ELR (cell line): ENCODE results near the gene GALNT18.

Experiments used
- DNase-seq: peaks from one replicate; pipeline ENCODE4 v3.0.0-alpha.2; 2015; ENCODE audit warnings: low read depth

Gene GALNT18

DNA sequence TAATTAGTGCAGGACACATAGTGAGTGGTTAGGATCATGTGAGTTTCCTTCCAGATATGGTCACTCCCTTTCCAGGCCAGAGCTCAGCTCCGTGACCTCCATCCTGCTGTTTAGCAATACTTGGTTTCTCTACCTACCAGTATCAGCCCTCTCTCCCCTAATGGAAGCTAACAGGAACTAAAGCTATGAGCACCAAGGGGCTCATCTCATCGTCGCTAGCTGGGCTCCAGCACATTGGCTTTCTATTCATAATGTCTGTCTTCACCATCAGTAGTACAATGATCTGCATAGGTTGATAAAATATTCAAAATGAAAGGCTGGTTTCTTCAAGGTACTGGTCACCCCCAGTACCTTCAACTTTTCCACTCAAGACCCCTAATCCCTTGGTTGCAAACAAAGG lies 2.4 kb upstream of the GALNT18 start:
- DNase-seq: no peak

DNA sequence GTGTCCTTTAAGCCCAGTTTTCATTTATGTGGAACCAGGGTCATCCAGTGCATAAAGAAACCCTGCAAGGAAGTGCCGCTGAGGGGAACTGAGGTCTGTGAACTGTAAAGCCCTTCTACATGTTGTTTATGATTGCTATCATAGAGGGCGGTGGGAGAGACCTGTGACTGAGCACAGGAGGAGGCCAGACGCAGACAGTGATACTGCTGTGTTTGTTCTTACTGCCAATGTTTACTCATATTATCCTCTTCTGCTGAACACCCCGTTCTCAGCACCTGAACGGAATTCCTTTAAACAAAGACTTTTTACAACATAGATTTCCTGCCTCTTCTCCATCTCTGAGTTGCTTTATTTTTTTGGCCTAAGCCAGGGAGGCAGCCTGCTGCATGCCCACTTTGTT lies 967 bp upstream of the GALNT18 start:
- DNase-seq: no peak

DNA sequence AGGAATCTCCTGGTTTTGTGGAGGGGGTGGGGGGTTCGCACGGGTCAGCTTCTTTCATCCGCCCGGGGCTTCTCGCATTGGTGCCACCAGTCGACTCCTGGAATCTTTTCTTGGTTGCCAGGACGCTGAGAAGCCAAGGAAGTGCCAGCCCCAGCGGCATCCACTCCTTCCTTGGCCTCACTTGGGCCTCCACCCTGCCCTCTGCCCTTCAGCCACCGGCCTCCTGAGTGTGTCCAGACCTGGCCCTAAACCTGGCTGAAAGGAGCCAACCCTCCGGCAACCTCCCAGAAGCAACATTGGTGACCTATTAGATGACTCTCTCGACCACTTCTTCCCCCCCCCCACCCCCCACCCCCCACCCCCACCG lies 518 bp upstream of the GALNT18 start:
- DNase-seq: no peak

DNA sequence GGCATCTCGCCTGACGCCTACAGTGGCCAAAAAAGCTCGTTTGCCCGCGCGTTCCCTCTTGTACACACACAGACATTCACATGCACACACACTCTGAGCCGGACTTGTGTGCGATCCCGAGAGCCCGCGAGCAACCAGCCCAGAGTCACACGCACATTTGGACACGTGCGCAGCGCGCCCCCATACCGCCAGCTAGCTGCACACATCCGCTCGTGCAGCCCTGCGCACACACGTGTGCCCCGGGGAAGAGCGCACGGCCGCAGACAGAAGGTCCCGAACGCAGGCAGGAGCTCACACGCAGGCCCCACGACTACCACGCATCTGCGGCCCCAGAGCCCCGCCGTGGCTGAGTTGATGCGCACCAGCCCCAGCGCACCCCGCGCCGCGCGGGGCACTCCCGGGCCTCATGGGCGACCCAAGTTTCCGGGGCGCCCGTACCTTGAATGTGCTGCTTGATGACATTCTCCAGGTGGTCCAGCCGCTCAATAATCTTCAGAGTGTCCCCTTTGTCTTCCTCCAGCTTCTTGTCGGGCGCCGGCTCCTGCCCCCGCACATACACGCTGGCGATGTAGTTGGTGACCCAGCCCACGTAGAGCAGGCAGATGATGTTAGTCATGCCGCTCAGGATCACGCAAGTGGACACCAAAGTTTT lies 758 bp downstream of the GALNT18 start:
- DNase-seq: peak; percentile 12

DNA sequence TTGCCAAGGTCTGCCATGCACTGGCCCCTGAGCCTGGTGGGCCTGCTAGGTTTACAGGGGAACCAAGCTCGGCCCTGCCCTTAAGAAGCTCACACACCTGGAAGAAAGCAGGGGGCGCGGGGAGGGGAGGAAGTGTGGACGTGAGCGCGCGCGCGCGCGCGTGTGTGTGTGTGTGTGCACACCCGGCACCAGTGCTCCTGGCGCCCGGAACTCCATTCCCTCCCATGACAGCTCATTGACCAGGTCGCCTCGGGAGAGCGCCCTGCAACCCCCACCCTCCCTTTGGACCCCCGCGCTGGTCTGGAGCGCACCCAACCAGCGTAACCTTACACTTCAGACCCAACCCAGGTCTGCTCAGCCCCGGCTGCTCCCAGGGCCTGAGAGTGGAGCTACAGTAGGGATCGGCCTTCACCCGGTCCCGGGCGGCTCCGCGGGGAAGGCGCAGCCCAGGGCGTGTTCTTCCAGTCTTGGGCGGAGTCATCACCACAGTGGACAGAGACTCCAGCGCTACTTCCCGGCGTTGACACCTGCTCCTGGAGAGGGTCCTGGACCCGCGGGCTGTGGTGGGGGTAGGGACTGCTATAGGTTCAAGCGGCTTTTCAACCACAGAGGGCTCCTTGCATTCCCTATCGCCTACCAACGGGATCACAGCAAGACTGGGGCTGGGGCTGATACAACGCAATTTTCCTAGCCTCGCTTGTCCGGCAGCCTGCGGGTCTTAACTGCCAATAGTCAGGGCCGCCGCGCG lies 1.5 kb downstream of the GALNT18 start:
- no peak for DNase-seq

DNA sequence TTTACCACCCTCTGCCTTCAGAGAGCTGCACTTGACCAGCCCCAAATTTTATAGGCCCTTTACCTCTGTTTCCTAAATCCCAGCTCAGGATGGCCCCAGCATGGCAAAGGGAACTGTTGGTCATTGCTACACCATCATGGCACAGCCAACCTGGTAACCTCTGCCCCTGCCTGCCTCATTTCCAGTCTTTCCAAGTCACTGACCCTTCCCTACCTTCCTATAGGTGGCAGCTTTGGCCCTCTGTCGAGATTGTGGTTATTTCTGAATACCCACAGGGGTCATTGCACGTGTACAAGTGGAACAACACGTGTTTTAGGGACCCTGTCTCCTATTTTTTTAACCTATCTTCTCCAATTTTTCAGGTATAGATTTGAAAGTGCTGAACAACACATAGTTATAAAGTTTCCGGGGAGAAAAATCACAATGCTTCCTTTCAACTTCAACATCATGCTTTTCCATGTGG lies 2.8 kb downstream of the GALNT18 start:
- DNase-seq: no peak

DNA sequence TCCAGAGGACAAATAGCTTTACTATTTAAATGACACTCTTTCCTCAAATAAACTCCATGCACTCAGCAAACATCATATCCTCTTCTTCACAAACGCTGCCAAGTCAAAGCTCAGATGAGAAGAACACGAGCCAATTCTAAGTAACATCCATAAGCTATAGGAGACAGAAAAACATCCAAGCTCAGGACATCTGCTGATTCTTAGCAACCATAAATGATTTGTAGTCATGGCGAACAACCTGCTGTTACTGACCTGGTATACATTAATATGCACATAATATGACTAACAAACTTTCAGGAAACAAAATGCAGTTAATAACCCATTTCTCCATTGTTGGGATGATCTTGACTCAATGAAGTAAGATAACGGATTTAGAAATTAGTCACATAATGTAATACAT lies 6.7 kb downstream of the GALNT18 start:
- no peak for DNase-seq

DNA sequence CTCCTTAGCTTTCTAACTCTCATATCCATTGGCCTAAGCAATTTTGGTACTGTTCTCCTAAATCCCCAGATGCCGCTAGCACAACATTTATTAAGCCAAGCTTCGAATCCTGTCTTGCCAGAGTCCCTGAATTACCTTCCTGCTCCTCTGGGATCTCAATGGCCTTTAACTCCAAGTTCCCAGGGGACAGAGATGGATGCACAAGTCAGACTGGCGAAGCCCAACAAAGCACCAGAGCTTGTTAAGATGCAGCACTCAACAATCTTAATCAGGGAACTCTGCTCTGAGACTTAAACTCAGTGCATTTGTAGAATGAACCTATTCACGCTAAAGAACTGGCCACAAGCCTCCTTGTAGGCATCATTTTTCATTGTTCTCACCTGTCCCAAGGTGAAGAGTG lies 9.4 kb downstream of the GALNT18 start:
- no peak for DNase-seq

DNA sequence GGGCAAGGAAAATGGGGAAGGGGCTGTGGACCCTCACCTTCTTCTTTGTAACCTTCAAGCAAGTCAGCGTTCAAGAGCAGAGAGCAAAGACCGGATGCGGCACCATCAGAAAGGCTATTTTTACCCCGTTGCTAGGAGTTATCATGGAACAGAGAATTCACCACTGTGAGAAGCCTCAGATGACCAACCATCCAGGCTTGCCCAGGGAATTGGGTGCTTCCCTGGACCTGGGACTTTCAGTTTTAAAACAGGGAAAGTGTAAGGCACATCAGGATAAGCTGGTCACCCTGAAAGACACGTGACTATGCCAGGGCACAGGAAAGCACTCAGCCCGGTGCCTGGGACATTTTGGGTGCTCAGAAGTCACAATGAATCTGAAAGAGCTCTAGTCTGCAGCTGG lies 10.4 kb downstream of the GALNT18 start:
- DNase-seq: no peak

DNA sequence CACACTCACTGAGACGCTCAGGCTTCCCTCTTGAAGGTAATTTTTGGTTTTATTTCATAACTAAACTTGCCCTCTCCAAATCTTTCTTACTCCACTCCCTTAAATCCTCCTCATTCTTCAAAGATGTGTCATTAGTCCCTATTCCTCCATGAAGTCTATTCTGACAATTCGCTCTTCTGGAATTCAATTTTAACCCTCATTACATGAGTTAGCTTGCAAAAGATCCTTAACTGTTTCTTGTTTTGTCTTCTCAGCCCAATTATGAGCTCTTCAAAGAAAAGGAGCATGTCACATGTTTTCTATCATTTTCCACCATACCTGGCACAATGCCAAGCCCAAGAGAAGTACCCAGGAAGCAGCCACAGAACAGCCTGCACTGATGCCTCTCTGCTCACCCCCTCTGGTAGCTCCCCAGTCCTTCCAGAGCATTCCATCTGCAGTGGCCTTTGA lies 13.0 kb downstream of the GALNT18 start:
- no peak for DNase-seq

DNA sequence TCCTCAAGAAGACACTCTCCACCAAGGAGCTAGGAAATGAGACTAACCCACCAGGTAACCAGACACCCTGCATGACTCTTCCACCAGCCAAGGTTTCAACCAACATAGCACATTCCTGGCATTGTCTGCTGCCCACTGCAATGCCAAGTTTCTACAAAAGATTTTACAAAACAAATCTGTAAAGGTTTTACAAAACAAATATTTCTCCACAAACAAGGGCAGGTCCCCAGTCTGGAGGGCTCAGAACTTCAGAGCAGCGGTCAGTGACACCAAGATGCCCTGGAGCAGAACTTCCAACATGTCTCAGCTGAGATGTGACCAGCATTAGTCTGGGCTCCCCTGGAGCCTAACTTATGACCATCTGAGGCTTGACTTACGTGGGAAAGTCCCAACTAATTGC lies 14.0 kb downstream of the GALNT18 start:
- no peak for DNase-seq

DNA sequence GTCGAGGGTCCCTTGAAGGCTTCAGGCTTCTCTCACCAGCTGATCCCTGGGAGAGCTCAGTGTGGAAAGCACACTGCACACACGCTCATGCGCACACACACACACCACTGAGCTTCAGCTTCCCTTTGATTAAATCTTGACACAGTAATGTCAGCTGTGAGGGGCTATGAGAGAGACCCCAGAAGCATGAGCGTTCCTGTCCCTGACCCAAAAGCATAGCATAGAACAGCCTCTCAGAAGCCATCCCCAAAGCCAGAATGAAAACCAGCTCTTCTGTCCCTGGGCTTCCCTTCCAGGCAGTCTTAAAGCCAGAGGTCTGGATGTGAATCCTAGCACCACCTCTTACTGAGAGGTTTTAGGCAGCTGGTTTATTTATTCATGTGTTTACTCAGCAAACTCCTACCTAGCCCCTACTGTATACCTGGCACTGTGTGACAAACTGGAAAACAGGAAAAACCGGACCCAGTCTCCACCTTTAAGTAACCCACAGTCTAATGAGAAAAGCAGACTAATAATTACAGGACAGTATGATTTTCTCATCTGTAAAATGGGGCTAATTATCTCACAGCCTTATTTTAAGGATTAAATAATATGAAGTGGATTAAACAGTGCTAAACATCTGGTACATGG lies 15.9 kb downstream of the GALNT18 start:
- DNase-seq: no peak

DNA sequence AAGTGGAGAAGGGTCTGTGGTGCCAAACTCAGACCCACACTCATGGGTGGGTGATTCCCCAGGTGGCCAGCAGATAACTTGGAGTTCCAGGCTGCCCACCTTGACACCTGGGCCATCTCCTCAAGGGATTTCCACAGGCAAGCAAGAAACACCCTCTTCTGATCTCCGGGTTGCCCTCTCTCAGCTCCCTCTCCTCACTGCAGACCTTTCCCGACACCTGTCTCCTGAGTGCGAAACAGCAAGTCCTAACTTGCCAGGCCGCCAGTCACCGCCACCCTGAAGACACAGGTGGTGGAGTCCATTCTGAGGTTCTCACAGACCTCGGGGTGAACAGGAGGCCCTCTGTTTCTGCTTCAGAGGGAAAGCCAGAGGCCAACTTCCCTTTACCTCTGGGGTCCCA lies 16.6 kb downstream of the GALNT18 start:
- DNase-seq: no peak

DNA sequence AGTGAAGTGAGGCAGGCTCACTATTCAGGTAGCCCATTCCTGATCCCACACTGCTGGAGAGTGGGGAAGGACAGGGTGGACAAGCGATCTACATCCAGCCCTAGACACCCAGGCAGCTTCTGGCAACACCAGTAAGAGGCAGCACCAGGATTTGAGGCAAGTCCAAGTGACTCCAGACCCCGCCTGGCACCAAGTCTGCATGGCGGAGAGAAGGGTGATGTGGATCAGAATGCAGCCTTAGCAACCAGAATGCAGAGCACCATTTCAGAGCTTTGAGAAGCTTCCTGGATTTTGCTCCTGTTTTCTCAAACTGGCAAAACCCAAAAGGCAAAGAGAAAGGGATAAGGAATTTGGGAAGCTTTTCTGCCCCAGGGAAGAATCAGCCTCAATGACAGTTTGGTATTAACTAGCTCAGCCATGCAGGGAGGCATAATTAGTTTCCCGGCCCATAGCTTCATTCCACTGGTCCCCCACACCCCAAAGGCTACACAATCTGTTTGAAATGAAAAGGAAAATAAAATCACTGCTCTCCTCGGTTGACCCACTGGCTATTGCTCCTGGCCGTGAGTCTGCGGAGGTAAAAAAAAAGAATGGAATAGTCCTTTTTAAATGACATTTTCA lies 17.3 kb downstream of the GALNT18 start:
- DNase-seq: no peak

DNA sequence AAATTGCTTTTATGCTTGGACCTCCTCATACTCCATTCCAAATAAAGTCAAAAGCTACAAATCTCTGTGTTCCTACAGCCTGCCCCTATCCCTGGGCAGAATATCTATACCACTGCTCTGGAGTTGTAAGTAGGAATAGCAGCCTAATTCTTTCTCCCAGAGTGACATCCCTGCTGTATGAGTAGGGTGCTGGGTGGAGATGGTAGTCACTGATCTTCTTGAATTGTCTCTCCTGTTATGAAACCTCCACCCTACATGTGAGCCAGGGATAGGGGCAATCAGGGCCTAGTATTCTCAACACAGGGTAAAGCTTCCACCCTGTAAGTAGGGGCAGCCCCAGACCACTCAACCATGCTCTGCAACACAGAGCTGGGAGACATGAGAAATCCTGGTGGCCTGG lies 19.8 kb downstream of the GALNT18 start:
- DNase-seq: no peak

DNA sequence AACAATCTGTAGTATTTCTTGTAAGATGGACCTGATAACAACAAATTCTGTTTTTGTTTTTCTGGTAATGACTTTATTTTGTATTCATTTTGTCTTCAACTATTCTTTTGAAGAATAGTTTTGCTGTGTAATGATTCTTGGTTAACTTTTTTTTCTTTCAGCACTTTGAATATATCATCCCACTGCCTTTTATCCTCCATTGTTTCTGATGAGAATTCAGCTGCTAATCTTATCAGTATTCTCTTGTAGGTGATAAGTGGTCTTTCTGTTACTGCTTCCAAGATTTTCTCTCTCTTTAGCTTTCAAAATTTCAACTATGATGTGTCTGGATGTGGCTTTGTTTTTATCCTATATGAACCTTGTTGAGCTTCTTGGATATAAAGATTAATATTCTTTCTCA lies 21.5 kb downstream of the GALNT18 start:
- no peak for DNase-seq

DNA sequence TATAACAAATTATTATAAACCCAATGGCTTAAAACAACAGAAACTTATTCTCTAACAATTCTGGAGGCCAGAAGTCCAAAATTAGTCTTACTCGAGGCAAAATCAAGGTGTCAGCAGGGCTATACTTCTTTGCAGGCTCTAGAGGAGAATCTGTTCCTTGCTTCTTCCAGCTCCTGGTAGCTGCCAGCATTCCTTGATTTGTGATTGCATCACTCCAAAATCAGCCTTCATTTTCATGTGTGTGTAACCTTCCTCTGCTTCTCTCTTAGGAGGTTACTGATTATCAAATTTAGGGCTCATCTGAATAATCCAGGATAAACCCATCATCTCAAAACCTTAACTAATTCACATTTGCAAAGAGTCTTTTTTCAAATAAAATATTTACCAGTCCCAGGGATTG lies 23.6 kb downstream of the GALNT18 start:
- no peak for DNase-seq

DNA sequence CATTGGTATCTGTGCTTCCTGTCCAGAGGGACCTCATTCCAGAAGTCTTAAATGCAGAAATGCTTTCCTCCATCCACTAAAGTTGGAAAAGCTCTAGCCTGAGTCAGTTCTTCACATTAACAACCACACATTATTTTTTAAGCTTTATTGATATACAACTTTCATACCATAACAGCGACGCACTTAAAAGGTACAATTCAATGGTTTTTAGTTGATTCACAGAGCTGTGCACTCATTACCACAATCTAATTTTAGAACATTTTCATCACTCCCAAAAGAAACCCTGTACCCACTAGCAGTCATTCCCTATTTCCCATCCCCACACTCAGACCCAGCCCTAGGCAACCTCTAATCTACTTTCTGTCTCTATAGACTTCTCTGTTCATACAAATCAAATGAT lies 27.6 kb downstream of the GALNT18 start:
- no peak for DNase-seq

DNA sequence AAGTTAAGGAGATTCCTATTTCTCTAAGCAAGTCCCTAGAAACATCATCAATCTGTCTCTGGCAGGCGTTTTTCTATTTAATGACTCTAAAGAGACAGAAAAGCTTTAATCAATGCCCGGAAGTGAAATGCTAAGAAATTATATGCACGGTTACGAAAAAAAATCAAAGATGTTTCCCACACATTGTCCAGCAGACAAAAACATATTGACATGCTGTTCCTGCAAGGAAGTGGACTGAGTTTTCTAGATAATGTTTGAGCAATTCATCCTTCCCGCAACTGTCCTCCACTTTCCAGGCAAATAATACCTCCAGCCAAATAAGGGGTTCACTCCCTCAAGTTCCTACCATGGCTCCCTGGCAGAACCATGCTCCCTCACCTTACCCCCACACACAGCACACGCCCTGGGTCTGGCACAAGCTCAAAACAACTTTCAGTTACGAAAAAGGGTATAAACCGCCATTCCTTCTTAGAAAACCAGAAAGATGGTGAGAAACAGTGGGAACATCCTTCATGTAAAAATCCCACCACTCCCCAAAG lies 29.6 kb downstream of the GALNT18 start:
- no peak for DNase-seq

DNA sequence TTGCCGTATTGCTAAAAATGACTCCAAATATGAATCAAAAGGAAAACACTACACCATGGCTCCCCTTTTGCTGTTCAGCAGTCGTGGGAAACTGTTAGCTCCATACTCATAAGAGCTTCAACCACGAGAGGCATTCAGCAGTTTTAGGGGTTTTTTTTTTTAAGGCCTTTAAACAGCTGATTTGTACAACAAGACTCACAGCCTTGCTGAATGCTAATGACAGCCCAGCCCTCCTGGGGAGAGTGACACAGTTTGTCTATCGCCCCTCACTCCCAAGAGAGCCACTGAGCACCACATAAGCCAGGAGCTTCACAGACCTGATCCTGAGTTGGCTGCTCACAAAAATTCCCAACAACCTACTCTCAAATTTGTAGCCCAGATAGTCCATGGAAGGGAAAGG lies 32.4 kb downstream of the GALNT18 start:
- DNase-seq: no peak

DNA sequence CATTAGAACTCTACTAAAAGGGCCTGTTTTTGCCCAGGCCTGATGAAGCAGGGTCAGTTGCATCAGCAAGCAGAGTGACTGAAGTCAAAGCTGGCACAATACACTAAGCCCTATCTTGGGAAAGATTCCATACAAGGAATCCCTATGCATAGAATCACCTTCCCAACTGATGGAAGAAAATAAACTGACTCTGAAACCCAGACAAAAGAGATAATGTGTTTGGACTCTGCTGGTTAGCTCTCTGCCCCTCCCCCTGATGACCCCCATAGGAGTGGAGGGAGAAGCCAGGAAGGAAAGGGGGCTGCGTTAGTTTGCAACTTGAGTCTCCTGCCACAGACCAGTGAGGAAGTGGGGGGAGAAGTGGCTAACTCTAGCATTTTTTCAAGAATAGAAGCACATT lies 32.9 kb downstream of the GALNT18 start:
- no peak for DNase-seq

DNA sequence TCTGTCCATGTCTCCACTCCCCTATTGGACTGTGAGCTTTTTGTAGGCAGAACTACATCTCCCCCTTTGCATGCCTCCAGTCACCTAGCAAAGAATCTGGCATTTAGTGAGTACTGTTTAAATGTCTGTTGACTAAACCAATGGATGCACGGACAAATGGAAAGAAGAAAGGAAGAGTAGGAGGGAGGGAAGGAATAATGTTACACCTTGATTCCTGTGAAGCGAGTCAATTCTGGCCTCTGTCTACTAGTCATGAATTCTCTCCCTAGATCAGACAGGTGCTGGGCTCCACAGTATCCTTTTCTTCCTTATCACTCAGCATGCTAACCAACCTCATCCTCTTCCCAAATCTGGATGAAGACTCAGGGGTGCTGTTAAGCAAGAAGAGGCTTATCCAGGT lies 33.6 kb downstream of the GALNT18 start:
- DNase-seq: no peak

DNA sequence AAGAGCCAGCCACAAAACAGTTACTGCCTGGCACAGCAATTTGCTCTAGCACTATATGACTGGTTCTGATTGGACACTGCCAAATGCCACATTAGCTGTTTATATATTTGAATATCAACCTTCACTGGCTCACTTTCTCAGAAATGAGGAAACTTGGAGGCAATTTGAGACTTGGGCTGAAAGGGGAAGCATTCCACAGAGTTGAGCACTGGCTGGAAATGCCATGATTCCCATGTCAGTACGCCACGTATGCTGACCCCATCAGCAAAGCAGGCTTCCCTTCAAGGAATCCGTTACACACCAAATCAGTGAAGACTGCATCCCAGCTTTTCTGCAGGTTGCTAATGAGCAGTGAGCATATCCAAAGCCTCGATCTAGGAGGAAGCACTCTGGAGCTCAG lies 34.7 kb downstream of the GALNT18 start:
- no peak for DNase-seq
